ENCODE data around the gene TSPAN18. TPM values are rescaled to one million over a fixed set of nuclear protein-coding genes. Genes with fewer than 3 reads are reported as not detected.

TSPAN18 gene
- total and polyA plus RNA-seq, 10 of the 15 experiments (the other 5 are each of a cell fraction or from before 2014, with no cell fraction given) = 0.02 to 0.77 (median 0.13) TPM; not detected in 1

DNA sequence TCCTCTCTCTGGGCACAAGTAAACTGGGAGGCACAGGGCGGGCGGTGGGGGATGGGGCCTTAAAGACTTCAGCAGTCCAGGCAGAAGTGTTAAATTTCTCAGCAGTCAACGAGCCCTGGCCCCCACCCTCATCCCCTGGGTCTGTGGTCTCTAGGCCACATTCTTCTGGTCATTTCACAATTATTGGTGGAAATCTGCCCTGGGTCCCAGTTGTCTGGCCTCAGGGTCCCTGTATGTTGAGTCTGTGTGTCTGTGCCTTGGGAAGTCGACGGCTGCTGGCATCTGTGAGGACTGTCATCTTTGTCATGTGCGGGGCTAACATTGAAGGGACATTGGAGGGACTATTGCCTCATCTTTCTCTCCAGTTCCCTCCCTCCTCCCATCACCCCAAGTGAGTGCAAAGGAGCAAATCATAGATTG, 1.7 kb downstream of the TSPAN18 start (continued):
- TF ChIP-seq, protein P1, sequence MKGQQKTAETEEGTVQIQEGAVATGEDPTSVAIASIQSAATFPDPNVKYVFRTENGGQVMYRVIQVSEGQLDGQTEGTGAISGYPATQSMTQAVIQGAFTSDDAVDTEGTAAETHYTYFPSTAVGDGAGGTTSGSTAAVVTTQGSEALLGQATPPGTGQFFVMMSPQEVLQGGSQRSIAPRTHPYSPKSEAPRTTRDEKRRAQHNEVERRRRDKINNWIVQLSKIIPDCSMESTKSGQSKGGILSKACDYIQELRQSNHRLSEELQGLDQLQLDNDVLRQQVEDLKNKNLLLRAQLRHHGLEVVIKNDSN (IDR thresholded peaks at IDR 0.05; ENCODE audit: borderline replicate concordance, extremely low read length, insufficient read depth, low read depth, low read length) = no peak
- TF ChIP-seq ESRRA (IDR thresholded peaks at IDR 0.05; ENCODE audit: low read length) = no peak
- TF ChIP-seq NBN (IDR thresholded peaks at IDR 0.05) = no peak
- TF ChIP-seq, protein P2, sequence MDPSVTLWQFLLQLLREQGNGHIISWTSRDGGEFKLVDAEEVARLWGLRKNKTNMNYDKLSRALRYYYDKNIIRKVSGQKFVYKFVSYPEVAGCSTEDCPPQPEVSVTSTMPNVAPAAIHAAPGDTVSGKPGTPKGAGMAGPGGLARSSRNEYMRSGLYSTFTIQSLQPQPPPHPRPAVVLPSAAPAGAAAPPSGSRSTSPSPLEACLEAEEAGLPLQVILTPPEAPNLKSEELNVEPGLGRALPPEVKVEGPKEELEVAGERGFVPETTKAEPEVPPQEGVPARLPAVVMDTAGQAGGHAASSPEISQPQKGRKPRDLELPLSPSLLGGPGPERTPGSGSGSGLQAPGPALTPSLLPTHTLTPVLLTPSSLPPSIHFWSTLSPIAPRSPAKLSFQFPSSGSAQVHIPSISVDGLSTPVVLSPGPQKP (IDR thresholded peaks at IDR 0.05; ENCODE audit: low read depth, low read length) = no peak
- TF ChIP-seq POLR2AphosphoS2 (IDR thresholded peaks at IDR 0.05; ENCODE audit: low read depth, low read length) = no peak
- TF ChIP-seq NFYA (IDR thresholded peaks at IDR 0.05; ENCODE audit: borderline replicate concordance, low read depth, low read length) = no peak
- TF ChIP-seq IRF4 (IDR thresholded peaks at IDR 0.05; ENCODE audit: low read depth, low read length) = no peak
- TF ChIP-seq, protein P3, sequence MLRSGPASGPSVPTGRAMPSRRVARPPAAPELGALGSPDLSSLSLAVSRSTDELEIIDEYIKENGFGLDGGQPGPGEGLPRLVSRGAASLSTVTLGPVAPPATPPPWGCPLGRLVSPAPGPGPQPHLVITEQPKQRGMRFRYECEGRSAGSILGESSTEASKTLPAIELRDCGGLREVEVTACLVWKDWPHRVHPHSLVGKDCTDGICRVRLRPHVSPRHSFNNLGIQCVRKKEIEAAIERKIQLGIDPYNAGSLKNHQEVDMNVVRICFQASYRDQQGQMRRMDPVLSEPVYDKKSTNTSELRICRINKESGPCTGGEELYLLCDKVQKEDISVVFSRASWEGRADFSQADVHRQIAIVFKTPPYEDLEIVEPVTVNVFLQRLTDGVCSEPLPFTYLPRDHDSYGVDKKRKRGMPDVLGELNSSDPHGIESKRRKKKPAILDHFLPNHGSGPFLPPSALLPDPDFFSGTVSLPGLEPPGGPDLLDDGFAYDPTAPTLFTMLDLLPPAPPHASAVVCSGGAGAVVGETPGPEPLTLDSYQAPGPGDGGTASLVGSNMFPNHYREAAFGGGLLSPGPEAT (IDR thresholded peaks at IDR 0.05; ENCODE audit: low read depth) = no peak

DNA sequence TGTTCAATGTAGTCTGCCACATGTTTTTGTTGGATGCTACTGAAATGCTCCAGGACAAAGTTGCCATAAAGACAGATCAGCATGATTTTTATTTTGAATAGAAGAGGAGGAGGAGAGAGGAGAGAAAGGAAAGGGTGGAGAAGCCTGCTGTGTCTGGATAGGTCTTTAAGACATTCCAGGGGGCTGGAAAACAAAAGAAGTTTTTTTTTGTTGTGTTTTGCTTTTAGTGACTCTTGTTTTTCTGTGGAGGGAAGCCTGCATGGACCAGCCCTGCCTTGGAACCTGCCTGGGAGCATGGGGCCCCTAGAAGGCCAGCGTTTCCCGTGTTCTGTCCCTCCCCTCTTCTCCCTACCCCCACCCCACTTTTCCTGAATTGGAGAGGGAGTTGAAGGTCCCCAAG, 2.3 kb downstream of the TSPAN18 start:
- no peaks in the 10 kb centered on the region for H3K9me3 ChIP-seq (replicated peaks; ENCODE audit: control insufficient read depth, insufficient read depth, low read length)
- H3K27me3 ChIP-seq (replicated peaks in 1 of 2; ENCODE audit: control insufficient read depth in 2 of 2, insufficient read depth in 2 of 2, low read length in 1 of 2) = peaks cover 0 to 3% of the 10 kb centered on the region in 2 experiments; a peak in 3 of 4 replicates
- H3K4me2 ChIP-seq (ENCODE audit: control insufficient read depth, insufficient read depth) = no peak overlapping the region
- ChIA-PET CTCF (interaction anchor here (1.2 to 1.3 kb wide), 2 partner anchors 31 to 183 kb away, joined by 3 to 8 read pairs; no protein-coding TSS in a partner anchor), POLR2A (no interaction called here), SMC1A (ENCODE audit: uncharacterized antibody, unreplicated experiment) (interaction anchor here (0.7 to 1.1 kb wide), 3 partner anchors 47 to 714 kb away, joined by 3 read pairs; no protein-coding TSS in a partner anchor), RAD21 (ENCODE audit: unreplicated experiment) (no interaction called here)
- H3K79me2 ChIP-seq (ENCODE audit: control insufficient read depth, insufficient read depth, low read length) = no peaks in the 10 kb centered on the region
- no peaks in the 10 kb centered on the region for H3K36me3 ChIP-seq (ENCODE audit: control insufficient read depth in 2 of 2, insufficient read depth in 2 of 2, low read length in 1 of 2)
- no peak for ATAC-seq
- in situ Hi-C loops (cut with MboI) = loop anchor here (5.0 to 10.0 kb wide), 2 partner anchors 163 to 186 kb away; no protein-coding TSS in a partner anchor
- DNase-seq (ENCODE audit: low read depth, low spot score) = no peak
- no peak overlapping the region for H2AFZ ChIP-seq (ENCODE audit: control insufficient read depth, low read depth, low read length)
- intact Hi-C loops (cut with micrococcal nuclease; ENCODE audit: unreplicated experiment) = loop anchor here (5.0 kb wide), 4 partner anchors 48 to 172 kb away; no protein-coding TSS in a partner anchor
- H3K4me1 ChIP-seq (ENCODE audit: control insufficient read depth, insufficient read depth, low read length) = peaks cover 11% of the 10 kb centered on the region
- no peak for FAIRE-seq
- H3K27ac ChIP-seq (ENCODE audit: control insufficient read depth, insufficient read depth) = no peak overlapping the region
- no peak overlapping the region for H3K9ac ChIP-seq (ENCODE audit: control insufficient read depth, insufficient read depth, low read length)
- no TSS peak for BruUV-seq (replicated peaks)
- H4K20me1 ChIP-seq (ENCODE audit: control insufficient read depth, insufficient read depth) = no peaks in the 10 kb centered on the region
- no peak overlapping the region for H3K4me3 ChIP-seq
- WGBS (ENCODE audit: insufficient coverage, insufficient replicate concordance, low lambda C conversion rate, missing lambda C conversion rate) = 17% methylated on average over 2 of the region's 2 CpGs
- TF ChIP-seq ZNF384 (IDR thresholded peaks at IDR 0.05; ENCODE audit: borderline replicate concordance, low read depth, low read length) = no peak
- TF ChIP-seq, protein P4, sequence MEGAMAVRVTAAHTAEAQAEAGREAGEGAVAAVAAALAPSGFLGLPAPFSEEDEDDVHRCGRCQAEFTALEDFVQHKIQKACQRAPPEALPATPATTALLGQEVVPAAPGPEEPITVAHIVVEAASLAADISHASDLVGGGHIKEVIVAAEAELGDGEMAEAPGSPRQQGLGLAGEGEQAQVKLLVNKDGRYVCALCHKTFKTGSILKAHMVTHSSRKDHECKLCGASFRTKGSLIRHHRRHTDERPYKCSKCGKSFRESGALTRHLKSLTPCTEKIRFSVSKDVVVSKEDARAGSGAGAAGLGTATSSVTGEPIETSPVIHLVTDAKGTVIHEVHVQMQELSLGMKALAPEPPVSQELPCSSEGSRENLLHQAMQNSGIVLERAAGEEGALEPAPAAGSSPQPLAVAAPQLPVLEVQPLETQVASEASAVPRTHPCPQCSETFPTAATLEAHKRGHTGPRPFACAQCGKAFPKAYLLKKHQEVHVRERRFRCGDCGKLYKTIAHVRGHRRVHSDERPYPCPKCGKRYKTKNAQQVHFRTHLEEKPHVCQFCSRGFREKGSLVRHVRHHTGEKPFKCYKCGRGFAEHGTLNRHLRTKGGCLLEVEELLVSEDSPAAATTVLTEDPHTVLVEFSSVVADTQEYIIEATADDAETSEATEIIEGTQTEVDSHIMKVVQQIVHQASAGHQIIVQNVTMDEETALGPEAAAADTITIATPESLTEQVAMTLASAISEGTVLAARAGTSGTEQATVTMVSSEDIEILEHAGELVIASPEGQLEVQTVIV (IDR thresholded peaks at IDR 0.05; ENCODE audit: borderline replicate concordance, partially characterized antibody) = no peak
